Measurements from ENCODE around the gene CACNA1C.

CACNA1C gene

DNA sequence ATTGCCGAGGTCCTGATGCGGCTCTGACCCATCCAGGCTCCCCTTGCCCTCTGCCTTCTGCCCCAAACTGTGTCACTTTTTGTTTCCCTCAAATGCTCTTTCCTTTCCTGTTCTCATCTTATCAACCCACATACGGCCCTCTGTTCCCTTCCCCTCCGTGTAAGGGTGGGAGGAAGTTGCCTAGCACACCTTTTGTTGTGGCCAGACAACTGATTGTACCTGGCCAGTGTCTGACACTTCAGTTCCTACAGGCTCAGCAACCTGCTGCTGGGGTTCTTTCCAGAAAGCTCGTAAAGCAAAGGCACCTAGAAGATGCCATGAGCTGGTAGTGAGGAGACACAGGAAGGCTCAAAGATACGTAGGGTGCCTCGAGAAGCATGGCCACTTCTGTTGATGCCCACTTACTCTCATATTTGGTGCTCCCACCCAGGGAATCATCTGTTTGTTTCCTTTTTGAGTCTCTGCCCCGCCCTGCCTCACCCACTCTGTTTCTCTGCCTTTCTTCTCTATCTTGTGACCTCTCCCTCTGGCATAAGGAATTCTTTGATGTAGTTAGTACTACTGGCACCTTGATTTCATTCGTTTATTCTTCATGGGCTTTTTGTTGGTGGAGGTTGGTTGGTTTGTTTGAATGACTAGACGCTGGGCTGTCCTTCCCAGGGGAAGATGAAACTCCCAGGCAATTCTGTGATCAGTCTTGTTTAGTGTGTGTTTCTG lies 589.5 kb downstream of the CACNA1C start:
- no peak for DNase-seq

DNA sequence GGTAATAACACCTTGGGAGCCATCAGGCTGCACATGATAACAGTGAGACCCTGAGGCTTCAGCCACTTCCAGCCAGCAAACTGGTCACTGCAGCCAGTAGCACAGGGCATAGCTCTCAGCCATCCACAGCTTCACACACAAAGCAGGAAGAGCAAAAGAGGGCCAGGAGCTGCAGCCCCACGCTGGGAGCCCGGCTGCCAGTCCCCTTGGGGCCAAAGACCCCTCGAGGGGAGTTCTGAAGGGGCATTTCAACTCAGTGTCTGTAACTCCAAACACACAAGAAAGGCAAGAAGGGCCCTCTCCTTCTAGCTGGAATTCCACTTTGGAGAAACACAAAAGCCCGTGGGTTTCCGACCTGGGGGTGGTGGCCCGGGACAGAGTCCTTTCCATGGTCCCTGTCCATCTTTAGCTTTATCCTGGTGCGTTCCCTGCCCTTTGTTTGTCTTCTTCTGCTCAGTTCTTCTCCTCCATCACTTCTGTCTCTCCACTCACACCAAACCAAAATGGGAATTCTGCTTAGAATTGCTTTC lies 590.2 kb downstream of the CACNA1C start:
- no peak for DNase-seq

DNA sequence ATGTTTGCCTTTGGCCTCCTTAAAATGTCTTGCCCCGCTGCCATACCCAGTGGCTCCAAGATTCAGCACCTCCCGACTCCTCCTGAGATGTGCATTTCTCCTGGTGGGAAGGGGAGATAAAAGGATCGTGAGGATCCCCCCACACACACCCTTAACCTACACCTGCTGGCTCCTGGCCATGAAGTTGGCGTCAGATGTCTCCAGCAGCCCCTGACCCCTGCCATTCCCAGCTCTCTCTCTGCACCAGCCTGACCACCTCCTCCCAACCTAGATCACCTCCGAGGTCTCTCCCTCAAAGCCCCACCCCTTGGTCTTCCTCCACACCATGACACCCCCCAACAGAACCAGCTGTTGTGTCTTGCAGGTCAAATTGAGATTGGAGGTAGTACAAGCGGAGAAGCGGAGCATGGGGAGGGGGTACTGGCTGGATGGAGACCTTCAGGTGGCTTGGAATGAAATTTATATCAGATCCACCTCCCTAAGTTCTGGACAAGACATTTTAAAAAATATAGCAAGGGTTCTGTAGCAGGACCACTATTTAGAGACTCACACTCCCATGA lies 590.9 kb downstream of the CACNA1C start:
- DNase-seq = no peak

DNA sequence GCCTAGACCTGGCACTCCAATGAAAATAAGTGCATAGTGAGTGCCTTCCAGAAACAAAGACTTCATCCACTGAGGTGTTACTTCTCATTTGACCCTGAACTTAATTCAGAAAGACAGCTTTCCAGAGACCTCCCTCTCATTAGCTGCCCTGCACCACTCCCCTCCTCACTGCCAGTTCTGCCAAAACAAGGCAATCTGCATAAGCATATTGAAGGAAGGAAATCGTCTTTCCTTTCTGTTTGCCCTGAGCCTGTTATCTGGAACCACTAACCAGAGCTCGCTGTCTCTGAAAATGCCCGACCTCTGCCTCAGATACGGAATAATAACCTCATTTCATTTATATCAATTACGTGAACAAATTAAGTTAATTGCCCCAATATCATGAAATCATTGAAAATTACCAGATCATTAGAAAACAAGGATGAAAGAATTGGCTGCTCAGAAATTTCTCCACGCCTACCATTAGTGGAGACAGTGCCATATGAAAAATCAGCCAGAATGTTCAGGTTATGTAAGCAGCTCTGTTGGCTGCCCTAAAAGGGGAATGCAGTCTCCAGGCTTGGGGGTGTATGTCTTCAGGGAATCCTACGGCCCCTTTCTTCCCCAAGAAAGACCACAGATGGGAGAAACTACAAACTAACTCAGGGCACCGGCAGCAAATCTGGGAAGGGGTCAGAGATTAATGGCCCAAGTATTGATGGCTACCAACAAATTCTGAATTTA lies 592.1 kb downstream of the CACNA1C start:
- DNase-seq = no peak

DNA sequence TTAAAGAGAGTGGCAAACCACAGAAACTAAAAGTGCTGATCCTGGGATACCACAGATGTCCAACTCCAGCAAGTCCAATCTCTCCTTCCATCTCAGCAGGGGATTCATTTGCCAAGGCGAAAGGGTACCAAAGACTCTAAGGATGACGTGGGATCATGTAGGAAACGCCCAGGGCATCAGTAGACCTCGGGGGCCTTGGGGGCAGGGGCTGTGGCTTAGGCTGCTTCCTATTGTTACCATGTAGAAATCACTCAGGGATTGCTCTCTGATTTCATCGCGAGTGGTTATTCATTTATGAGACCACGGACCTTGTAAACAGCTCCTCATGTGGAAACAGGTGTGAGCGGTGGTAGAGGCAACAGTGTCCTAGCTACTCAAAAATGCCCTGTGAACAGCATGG lies 592.7 kb downstream of the CACNA1C start:
- DNase-seq = no peak

DNA sequence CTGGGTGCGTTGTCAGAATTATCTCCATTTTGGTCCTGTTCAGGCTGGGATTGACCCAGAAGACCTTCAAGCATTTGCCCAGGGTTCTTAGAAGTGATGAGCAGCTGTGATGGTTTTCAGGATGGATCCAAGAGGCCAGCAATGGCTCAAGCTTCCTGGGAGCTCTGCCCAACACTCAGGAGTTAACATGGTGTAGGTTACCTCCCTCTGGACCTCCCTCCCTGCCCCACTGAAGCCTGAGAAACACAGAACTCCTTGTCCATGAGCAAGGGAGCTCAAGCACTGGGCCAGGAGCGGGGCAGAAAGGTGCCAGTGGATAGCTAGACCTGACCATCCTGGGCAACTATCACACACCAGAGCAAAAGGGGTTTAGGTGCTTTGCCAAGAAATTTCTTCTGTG lies 593.6 kb downstream of the CACNA1C start:
- DNase-seq = no peak

DNA sequence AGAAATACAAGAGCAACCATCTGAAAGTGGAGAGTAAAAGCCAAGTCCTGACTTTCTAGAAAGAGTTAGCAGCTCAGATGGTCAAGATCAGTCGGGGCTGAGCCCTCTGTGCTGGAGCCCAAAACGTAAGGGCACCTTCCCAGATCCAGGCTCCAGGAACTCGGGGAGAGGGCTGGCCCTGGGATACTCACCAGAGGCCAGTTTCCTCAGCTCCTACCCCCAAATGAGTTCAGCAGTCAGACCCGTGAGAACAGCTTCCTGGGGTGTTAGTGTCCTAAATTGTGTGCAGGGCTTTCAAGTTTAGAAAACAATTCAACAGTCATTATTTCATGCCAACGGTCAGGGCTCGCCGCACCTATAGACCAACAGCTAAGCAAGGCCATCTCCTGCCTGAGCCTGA lies 594.4 kb downstream of the CACNA1C start:
- DNase-seq = no peak

DNA sequence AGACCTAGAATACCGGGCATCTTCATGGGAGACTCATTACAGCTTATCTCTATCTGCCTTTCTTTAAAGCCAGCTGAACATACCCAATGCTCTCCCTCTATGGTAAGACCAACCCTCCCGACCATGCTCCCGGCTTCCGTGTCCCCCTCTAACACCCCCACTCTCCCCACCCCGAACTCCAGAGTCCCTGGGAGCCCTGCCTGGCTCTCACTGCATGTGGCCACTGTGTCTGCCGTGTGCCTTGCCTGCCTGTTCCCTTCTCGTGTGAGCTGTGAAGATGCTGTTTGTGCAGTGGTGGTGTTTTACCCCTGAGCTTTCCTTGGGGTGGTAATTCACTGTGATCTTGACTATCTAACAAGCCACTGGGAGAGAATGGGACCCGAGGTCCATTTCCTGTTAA lies 595.6 kb downstream of the CACNA1C start:
- DNase-seq = no peak

DNA sequence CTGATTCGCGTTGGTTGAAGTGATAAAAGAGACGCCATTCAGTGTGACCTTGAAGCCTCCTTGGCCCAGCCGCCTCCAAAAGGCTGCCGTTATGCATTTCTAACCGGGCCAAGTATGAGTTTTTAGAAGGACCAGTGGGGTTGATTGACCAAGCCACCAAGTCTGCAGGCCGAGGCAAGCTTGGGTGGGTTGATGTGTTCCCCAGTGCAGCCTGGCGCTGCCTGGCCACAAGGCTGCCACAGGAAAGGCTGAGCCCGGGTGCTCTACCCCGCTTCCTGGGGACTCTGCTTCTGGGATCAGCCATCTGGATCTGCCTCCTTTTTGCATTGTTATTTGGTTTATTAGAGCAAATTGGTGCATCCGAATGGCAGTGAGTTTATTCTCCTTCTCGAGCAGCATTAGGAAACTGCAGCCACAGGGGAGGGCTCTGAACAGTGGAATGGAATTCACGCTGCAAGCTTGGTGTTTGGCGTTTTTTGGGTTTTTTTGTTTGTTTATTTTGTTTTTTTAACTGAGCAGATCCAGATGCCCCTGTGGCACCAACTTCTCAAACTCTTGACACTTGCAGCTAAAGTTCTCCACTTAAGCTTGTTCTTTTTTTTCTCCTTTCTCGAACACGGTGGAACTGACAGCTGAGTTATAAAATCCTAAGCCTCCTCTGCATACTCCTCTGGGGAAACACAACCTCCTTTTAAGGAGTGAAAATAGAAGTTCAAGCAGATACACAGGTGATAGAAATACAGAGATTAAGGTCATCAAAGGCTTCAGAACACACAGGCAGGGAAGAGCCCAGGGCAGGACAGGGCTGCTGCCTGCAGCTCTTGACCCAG lies 596.6 kb downstream of the CACNA1C start:
- no peak for DNase-seq

DNA sequence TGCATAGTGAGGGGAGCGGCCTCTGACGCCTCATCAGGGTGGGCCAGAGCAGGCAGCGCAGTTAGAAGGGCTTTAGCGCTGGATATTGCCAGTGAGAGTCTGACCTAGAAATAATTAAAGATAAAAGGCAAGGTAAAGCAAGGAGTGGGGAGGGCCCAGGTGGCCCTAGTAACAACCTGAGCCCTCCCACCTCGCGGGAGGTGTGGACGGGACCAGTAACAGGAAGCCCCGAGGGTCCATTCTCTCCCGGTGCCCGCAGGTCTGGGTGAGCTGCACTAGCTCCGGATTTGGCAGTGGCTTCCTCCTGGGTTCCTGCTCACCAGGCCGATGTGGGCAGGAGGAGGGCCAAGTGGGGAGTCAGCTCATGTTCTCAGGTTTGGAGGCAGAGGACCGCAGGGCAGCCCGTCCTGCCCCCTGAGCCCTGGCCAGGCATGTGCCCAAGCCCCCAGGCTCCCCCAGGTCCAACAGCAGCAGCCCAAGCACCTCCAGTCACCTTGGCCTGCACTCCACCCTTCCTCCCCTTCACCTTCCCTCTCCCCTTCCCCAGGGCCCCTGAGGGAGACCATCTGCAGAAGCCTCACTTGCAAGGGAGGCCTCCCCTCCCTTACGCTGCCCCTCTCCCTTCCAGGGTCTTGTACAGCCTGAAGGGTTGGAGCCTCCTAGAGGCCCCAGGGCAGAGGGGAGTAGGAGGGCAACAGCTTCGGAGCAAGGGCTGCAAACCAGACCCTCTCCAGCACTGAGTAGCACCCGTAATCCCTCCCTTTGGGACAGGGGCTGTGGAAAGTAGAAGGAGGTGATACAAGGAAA lies 597.7 kb downstream of the CACNA1C start:
- DNase-seq = no peak

DNA sequence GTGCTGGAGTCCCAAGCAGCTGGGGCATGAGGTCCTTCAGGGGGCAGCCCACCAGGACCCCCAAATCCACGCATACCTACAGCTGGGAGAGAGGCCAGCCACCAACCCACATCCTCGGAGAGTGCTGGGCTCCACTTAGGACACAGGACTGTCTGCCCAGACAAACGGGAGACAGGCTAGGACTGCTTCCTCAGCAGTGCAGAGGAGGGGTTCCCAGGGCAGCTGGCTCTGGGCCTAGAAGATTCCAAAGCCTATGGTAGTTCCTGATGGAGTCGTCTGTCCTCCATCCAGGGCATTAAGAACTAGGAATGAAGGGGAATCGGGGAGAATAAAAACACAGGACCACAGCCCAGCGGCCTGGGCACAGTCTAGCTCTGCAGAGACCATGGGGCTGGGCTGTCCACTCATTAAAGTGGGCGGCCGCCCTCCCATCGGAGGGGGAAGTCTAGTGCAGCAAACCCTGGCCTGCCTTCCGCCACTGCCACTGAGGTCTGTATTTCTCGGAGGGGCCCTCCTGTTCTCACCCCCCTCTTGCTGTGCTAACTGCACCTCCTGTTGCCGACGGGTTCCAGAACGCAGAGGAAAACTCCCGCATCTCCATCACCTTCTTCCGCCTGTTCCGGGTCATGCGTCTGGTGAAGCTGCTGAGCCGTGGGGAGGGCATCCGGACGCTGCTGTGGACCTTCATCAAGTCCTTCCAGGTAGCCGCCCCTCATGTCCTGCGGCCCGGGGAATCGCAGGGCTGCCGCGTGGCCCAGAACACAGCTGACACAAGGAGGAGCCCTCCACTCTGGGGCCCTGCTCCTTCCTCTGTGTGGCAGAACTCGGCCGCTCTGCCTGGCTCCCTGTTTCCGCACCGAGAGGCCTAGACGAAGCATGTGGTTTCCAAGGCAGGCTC lies 598.5 kb downstream of the CACNA1C start:
- DNase-seq = no peak

DNA sequence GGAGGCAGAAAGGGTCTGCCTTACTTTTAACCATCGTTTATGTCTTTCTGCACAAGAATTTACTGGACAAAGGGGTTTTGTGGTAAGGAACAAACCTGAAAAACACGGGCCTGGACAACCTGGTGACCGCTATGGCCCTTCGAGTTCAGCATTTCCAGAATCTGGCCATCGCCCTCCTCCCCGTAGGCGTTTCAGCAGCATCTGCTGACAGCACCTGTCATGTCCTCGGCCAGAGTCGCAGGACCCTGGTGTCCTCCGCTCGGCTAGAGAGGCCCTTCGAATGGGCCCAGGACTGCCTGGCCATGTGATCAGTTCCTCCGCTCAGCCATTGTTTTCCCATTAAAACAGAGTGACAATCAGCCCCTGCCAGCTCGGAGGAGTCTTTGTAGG lies 599.2 kb downstream of the CACNA1C start:
- DNase-seq = no peak

DNA sequence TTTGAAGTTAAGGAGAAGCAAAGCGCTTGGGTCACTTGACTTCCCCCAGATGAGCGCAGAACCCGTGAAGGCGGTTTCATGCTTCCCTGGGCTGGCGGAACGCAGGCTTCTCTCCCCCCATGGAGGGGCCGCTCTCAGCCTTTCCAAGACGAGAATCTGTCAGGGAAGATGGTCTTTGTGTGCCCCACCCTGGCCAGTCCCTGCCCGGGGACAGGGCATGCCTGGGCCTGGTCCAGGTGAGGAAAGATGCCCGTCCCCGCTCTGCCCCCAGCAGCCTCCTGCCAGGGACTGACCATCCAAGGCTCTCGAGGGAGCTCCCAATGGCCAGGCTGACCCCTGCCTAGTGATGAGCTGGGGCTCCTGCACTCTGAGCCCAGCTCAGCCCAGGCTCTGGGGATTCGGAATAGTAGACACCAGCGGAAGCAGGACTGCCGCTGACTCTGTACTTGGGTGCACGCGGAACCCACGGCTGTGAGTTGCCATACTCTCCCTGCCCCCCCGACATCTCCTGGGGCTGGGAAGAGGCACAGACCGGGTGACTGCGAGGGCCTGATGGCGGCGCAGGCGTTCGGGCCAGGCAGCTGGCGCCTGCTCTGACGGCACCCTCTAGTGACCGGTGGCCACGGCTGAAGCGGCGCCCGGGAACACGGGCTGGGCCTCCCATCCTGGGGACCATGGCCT lies 599.8 kb downstream of the CACNA1C start:
- no peak for DNase-seq

DNA sequence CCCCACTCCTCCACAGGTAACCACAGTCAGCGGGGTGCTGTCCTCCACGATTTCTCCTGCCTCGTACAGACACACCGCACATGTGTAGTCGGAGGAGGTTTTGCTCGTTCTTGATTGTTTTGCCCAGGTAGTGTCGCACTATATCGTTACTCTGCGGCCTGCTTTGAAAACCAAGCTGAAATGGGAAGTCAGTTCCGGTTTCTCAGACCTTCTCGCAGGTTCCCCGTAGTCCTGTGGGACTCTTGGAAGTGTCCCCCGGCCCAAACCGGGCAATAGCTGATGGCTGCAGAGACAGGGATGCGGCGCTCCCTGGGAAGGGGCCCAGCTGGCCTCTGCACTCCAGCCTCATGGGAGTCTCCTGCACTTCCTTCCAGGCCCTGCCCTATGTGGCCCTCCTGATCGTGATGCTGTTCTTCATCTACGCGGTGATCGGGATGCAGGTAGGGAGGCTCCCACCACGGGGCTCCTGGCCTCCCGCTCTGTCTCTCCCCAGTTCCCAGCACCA lies 600.7 kb downstream of the CACNA1C start:
- no peak for DNase-seq

DNA sequence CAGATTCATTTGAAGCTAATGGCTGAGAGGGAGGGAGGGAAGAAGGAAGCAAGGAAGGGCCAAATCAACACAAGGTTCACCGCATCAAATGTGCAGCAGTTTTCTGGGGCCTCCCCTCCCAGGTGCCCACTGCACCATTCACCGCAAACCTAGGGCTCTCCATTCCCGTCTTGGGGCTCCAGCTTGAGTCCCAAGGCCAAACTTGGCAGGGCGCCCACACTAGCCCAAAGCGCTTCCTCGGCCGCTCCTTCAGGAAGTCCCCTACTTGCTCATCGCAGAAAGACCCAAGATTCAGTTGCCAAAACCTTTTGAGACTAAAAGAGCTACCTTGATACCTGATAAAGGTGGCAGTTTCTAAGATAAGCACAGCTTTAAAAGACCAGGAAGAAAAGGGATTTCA lies 601.5 kb downstream of the CACNA1C start:
- DNase-seq = no peak

DNA sequence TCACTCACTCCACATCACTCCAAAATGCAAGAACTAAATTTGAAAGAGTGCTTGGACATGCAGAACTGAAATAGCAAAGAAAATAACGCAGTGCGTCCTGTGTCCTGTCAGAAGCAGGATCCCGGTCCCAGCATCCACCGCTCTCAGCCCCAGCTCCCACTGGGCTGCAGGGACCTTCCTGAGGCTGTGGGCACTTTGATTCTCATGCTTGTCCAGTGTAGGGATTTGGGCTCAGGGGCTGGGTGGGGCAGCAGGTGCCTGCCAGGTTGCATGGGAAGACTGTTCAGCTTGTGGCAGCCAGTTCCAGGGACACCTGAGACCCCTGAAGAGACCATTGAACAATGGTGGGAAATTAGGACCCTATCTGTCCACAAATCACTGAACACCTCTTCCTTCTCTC lies 602.0 kb downstream of the CACNA1C start:
- no peak for DNase-seq

DNA sequence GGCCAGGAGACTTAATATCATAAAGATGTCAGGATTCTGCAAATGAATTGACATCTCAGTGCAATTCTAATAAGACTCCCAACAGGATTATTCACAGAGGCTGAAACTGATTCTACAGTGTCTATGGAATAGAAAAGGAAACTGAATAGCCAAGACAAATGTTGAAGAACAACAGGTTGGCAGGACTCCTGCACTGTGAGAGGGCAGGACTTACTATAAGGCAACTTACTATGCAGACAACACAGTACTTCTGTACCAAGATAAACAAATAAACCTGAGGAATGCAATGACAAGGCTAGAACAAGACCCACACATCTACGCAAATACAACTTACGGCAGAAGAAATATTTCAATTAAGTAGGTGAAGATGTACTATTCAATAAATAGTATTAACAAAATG lies 609.7 kb downstream of the CACNA1C start:
- DNase-seq = no peak

DNA sequence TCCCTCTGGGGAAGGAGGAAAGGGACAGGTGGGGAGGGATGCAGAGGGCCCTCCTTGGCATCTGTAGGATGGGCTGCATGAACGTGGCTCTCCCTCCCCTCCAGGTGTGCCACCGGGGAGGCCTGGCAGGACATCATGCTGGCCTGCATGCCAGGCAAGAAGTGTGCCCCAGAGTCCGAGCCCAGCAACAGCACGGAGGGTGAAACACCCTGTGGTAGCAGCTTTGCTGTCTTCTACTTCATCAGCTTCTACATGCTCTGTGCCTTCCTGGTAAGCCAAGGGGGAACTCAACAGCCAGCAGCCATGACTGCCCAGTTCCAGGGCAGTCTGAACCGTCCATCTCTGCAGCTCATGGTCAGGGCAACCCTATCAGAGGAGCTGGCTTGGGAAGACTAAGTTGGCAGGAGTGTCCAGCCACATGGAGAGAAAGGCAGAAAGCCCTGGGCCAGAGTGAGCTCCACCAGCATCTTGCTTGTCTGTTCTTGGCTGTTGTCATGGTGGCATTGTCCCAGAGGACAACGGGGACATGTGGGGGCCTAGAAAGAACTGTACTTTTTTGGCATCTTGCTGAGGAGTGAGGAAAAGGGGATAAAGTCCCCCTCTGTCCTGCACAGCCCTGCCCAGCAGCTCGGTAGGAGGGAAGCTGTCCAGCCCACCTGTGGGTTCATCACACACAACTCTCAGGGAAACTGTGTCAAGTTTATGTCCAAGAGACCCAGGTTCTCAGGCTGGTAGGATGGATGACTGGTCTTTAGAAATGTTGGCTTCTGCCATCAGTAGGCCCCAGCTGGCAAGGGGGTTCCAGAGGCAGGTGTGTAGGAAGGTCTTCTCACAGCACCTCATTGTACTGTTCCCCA lies 612.2 kb downstream of the CACNA1C start:
- DNase-seq = no peak

DNA sequence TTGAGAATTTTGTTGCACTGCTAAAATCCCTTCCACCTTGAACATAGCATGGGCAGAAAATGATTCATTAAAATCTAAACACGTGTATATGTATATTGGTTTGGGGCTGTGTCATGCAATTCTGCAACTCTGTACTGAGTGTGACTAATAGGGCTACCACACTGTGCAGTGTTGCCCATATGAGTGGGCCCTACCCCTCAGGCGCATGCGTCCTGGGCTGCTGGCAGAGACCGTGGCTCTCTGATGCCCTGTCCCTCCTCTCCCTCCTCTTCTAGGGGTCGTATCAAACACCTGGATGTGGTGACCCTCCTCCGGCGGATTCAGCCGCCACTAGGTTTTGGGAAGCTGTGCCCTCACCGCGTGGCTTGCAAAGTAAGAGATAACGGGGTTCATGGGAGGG lies 613.6 kb downstream of the CACNA1C start:
- DNase-seq = no peak

DNA sequence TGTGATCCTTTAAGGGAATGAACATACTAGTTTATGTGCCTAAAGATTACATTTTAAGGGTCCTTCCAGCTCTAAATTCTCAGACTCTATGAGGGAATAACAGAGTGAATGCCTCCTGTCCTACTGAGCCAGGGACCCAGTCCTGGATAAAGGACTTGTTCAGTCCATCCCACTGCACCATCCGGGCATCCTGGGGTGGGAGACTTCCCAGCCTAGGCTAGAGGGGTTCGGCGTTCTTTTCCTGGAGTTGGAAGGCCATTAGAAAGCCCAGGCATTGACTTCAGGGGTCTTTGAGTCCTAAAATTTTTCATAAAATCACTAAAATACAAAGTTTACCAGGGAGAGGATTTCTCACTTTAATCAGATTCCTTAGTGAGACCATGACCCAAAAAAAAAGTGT lies 614.1 kb downstream of the CACNA1C start:
- no peak for DNase-seq

Measured in stimulated activated CD4-positive, alpha-beta T cell treated with anti-CD3 and anti-CD28 coated beads, Interleukin-15, amount 100 ng/mL, for 24 hours (primary cell).